Glutamatergic neuron (in vitro differentiated cells): ENCODE results near the gene TRIM68. TPM values are rescaled to one million over a fixed set of nuclear protein-coding genes. Genes with fewer than 3 reads are reported as not detected.

ENCODE experiments used
- DNase-seq: peaks from one replicate; pipeline ENCODE4 v3.0.0; 2022
- H3K27ac Mint-ChIP-seq: one replicate; pipeline ENCODE4 v1.8.0; 2020; ENCODE audit warnings: mild to moderate bottlenecking, mixed read lengths, inconsistent platforms; ENCODE audit not compliant: unreplicated experiment
- H3K27me3 Mint-ChIP-seq: one replicate; pipeline ENCODE4 v1.8.0; 2020; ENCODE audit warnings: mild to moderate bottlenecking, moderate library complexity, mixed read lengths, inconsistent platforms; ENCODE audit not compliant: unreplicated experiment
- H3K36me3 Mint-ChIP-seq: one replicate; pipeline ENCODE4 v1.8.0; 2020; ENCODE audit warnings: mild to moderate bottlenecking, mixed read lengths, inconsistent platforms; ENCODE audit not compliant: unreplicated experiment
- H3K4me1 Mint-ChIP-seq: one replicate; pipeline ENCODE4 v1.8.0; 2020; ENCODE audit warnings: mild to moderate bottlenecking, low read depth, mixed read lengths, inconsistent platforms; ENCODE audit not compliant: unreplicated experiment
- H3K4me3 Mint-ChIP-seq: one replicate; pipeline ENCODE4 v1.8.0; 2020; ENCODE audit warnings: mild to moderate bottlenecking, mixed read lengths, inconsistent platforms; ENCODE audit not compliant: unreplicated experiment
- H3K9me3 Mint-ChIP-seq: one replicate; pipeline ENCODE4 v1.8.0; 2020; ENCODE audit warnings: mild to moderate bottlenecking, moderate library complexity, mixed read lengths, inconsistent platforms; ENCODE audit not compliant: unreplicated experiment
- total RNA-seq: library from RNA; stranded (reverse); fragmentation: NEBNext Ultra II Directional; extraction: Animal tissue kit (Norgen Biotek cat#: 25700); gene quantifications from one replicate; pipeline ENCODE4 v1.2.1, GENCODE V29; 2021; ENCODE audit not compliant: unreplicated experiment
- TF ChIP-seq, protein P1 (sequence below): fragments of 200-600 bp; sonication (generic); IDR thresholded peaks from one replicate; pipeline ENCODE4 v1.5.0; 2021; ENCODE audit not compliant: partially characterized antibody, unreplicated experiment

The TRIM68 gene
- total RNA-seq, 1 donor from 2014 or later, result 3.9 TPM

DNA sequence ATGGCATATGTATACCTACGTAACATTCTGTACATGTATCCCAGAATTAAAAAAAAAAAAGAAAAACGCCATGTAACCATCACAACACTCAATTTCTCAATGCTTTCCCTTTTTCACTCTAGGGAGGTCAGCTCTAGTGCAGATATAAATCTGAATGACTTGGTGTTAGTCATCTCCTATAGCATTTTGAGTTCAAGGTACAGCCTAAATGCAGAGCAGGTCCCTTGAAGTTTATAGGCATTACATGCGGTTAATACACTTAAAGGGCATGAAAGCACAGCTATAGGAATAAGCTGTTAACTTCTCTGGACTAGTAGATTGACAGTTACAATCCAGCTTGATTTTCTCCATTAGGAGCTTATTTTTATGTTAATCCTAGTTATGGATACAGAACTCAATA is 42.7 kb downstream of the TRIM68 start:
- no peak for DNase-seq
- no peaks in the 10 kb centered on the region for H3K27me3 Mint-ChIP-seq
- no peaks in the 10 kb centered on the region for H3K4me1 Mint-ChIP-seq
- TF ChIP-seq, protein P1, sequence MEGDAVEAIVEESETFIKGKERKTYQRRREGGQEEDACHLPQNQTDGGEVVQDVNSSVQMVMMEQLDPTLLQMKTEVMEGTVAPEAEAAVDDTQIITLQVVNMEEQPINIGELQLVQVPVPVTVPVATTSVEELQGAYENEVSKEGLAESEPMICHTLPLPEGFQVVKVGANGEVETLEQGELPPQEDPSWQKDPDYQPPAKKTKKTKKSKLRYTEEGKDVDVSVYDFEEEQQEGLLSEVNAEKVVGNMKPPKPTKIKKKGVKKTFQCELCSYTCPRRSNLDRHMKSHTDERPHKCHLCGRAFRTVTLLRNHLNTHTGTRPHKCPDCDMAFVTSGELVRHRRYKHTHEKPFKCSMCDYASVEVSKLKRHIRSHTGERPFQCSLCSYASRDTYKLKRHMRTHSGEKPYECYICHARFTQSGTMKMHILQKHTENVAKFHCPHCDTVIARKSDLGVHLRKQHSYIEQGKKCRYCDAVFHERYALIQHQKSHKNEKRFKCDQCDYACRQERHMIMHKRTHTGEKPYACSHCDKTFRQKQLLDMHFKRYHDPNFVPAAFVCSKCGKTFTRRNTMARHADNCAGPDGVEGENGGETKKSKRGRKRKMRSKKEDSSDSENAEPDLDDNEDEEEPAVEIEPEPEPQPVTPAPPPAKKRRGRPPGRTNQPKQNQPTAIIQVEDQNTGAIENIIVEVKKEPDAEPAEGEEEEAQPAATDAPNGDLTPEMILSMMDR, result no peak
- no peak overlapping the region for H3K4me3 Mint-ChIP-seq
- H3K27ac Mint-ChIP-seq, result no peak overlapping the region
- peaks cover 17% of the 10 kb centered on the region for H3K36me3 Mint-ChIP-seq
- peaks cover 2% of the 10 kb centered on the region for H3K9me3 Mint-ChIP-seq

- Mint-ChIP-seq H3K27ac (no peak overlapping the region), H3K27me3 (no peaks in the 10 kb centered on the region), H3K4me3 (no peak overlapping the region), H3K36me3 (peaks cover 17% of the 10 kb centered on the region), H3K9me3 (peaks cover 2% of the 10 kb centered on the region), H3K4me1 (no peaks in the 10 kb centered on the region)
- no peak for DNase-seq
- TF ChIP-seq, protein P1, result no peak
Measured at GRCh38 chr11:4560467-4560866, 47.6 kb downstream of the TRIM68 start.

DNA sequence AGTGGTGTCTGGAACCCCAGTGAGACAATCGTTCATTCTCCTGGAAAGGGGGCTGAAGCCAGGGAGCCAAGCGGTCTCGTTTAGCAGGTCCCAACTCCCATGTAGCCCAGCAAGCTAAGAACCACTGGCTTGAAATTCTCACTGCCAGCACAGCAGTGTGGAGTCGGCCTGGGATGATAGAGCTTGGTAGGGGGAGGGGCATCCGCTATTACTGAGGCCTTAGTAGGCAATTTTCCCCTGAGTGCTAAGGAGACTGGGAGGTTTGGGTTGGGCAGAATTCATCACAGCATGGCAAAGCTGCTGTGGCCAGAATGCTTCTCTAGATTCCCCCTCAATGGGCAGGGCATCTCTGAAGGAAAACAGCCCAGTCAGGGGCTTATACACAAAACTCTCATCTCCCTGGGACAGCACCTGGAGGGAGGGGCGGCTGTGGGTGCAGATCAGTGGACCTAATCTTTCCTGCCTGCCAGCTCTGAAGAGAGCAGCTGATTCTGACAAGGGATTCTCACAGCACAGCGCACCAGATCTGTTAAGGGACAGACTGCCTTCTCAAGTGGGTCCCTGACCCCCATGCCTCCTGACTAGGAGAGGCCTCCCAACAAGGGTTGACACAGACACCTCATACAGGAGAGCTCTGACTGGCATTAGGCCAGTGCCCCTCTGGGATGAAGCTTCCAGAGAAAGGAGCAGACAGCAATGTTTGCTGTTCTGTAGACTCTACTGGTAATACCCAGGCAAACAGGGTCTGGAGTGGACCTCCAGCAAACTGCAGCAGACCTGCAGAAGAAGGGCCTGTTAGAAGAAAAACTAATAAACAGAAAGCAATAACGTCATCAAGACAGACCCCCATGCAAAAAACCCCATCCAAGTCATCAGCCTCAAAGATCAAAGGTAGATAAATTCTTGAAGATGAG is 48.2 kb downstream of the TRIM68 start:
- no peak overlapping the region for H3K4me3 Mint-ChIP-seq
- H3K9me3 Mint-ChIP-seq, result peaks cover 2% of the 10 kb centered on the region
- peaks cover 17% of the 10 kb centered on the region for H3K36me3 Mint-ChIP-seq
- no peaks in the 10 kb centered on the region for H3K27me3 Mint-ChIP-seq
- DNase-seq, result no peak
- TF ChIP-seq, protein P1, result no peak
- H3K27ac Mint-ChIP-seq, result no peak overlapping the region
- no peaks in the 10 kb centered on the region for H3K4me1 Mint-ChIP-seq

DNA sequence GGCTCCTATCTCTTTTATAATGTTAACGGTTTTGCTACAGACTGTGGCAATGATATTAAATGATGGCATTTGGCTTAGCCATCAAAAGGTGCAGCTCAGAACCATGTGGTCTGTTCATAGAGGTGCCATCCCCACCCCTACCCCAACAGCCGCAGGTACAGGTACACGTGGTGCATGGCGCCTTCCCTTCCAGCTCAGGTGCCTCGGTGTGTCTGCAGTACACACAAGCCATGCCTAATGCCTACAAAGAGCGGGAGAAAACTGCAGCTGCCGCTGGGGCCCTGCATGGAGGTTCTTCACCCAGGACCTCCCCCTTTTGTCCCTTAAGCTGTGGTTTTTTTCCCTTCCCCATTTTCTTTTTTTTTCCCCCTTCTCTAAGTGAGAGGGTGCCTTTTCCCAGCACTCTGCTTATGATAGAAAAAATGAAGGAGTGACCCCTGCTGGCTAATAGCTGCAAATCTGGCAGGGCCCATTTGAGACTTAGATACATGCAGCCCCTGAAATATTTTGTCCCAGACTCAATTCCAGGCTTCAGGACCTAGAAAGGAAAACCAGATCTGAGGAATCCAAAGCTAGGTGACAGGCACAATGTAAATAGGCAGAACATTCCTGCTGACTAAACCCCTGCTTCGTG is 56.6 kb downstream of the TRIM68 start:
- Mint-ChIP-seq H3K4me1 (peaks cover 2% of the 10 kb centered on the region), H3K27ac (no peak overlapping the region), H3K4me3 (no peak overlapping the region), H3K27me3 (peaks cover 4% of the 10 kb centered on the region), H3K9me3 (no peaks in the 10 kb centered on the region), H3K36me3 (no peaks in the 10 kb centered on the region)
- TF ChIP-seq, protein P1, result peak; percentile 30
- DNase-seq, result no peak

Other genes with a start within 250 kb of the TRIM68 start
- gene OR52B4, start 239.8 kb downstream of the TRIM68 start, total RNA-seq, result not detected
- gene TRIM21, start 214.5 kb downstream of the TRIM68 start, total RNA-seq, result 8.3 TPM
- gene OR52K2, start 158.9 kb downstream of the TRIM68 start, total RNA-seq, result not detected
- gene OR52K1, start 125.6 kb downstream of the TRIM68 start, total RNA-seq, result not detected
- not detected for gene OR52M1, start 63.0 kb downstream of the TRIM68 start, total RNA-seq
- 0.49 TPM for gene OR52I2, start 26.5 kb downstream of the TRIM68 start, total RNA-seq
- 0.27 TPM for gene OR52I1, start 14.2 kb downstream of the TRIM68 start, total RNA-seq
- not detected for gene OR51D1, start 29.2 kb upstream of the TRIM68 start, total RNA-seq
- not detected for gene OR51E1, start 35.8 kb upstream of the TRIM68 start, total RNA-seq
- not detected for gene OR51E2, start 89.6 kb upstream of the TRIM68 start, total RNA-seq
- not detected for gene MMP26, start 96.6 kb upstream of the TRIM68 start, total RNA-seq
- not detected for gene OR51F1, start 161.7 kb upstream of the TRIM68 start, total RNA-seq
- gene OR52R1, start 196.1 kb upstream of the TRIM68 start, total RNA-seq, result not detected
- gene OR51F2, start 213.1 kb upstream of the TRIM68 start, total RNA-seq, result not detected
- not detected for gene OR51S1, start 241.0 kb upstream of the TRIM68 start, total RNA-seq